NCI-H510A treated with DMSO at 0.1 percent for 48 hours (cell line): ENCODE measurements around the gene BPGM.

Experiments used
- DNase-seq: peaks from one replicate; lab custom pipeline; 2025; lab: John Stamatoyannopoulos, UW

The BPGM gene

GRCh38 chr7:134697205-134697886 is 50.7 kb downstream of the BPGM start:
- no peak for DNase-seq

- no peak for DNase-seq
Measured at GRCh38 chr7:134698481-134698880, 51.8 kb downstream of the BPGM start.

GRCh38 chr7:134699021-134699818 is 52.6 kb downstream of the BPGM start:
- no peak for DNase-seq

GRCh38 chr7:134699899-134700298 is 53.2 kb downstream of the BPGM start:
- DNase-seq: no peak

- no peak for DNase-seq
Measured at GRCh38 chr7:134701272-134701671, 54.6 kb downstream of the BPGM start.

- no peak for DNase-seq
Measured at GRCh38 chr7:134702366-134703240, 56.0 kb downstream of the BPGM start.

- DNase-seq: no peak
Measured at GRCh38 chr7:134703241-134703594, 56.6 kb downstream of the BPGM start.

- DNase-seq: no peak
Measured at GRCh38 chr7:134703782-134704181, 57.1 kb downstream of the BPGM start.

- DNase-seq: no peak
Measured at GRCh38 chr7:134704827-134705226, 58.2 kb downstream of the BPGM start.

- DNase-seq: no peak
Measured at GRCh38 chr7:134705716-134706115, 59.1 kb downstream of the BPGM start.

- no peak for DNase-seq
Measured at GRCh38 chr7:134706468-134706867, 59.8 kb downstream of the BPGM start.

- no peak for DNase-seq
Measured at GRCh38 chr7:134707663-134708378, 61.2 kb downstream of the BPGM start.

GRCh38 chr7:134708692-134709091 is 62.0 kb downstream of the BPGM start:
- DNase-seq: no peak

- DNase-seq: no peak
Measured at GRCh38 chr7:134709197-134709596, 62.5 kb downstream of the BPGM start.

GRCh38 chr7:134710511-134710853 is 63.8 kb downstream of the BPGM start:
- DNase-seq: no peak

- no peak for DNase-seq
Measured at GRCh38 chr7:134710854-134711624, 64.4 kb downstream of the BPGM start.

- DNase-seq: no peak
Measured at GRCh38 chr7:134712196-134712595, 65.5 kb downstream of the BPGM start.

GRCh38 chr7:134714470-134715205 is 68.0 kb downstream of the BPGM start:
- DNase-seq: no peak

GRCh38 chr7:134718211-134718875 is 71.7 kb downstream of the BPGM start:
- DNase-seq: no peak
